Measurements from ENCODE around the gene POLR2E.

GRCh38 chr19:1086613-1087012 is 8.6 kb downstream of the POLR2E start:
- TF ChIP-seq PRDM15 (CRISPR knock-in tag; IDR thresholded peaks at IDR 0.05): no peak
- TF ChIP-seq GATAD1 (CRISPR knock-in tag; IDR thresholded peaks at IDR 0.05): no peak
- no peak for TF ChIP-seq ZBTB20 (CRISPR knock-in tag; IDR thresholded peaks at IDR 0.05; ENCODE audit: borderline replicate concordance, low read depth)
- no peak for TF ChIP-seq CTCF (CRISPR knock-in tag; IDR thresholded peaks at IDR 0.05)
- TF ChIP-seq FOXM1 (CRISPR knock-in tag; IDR thresholded peaks at IDR 0.05): no peak
- TF ChIP-seq ZNF639 (CRISPR knock-in tag; conservative IDR thresholded peaks at IDR 0.05): no peak
- TF ChIP-seq YY1 (IDR thresholded peaks at IDR 0.05; ENCODE audit: insufficient read depth, insufficient replicate concordance, low read depth, low read length): no peak
- no peak for TF ChIP-seq ZNF792 (CRISPR knock-in tag; IDR thresholded peaks at IDR 0.05)
- TF ChIP-seq ZNF484 (CRISPR knock-in tag; IDR thresholded peaks at IDR 0.05; ENCODE audit: borderline replicate concordance, low read depth): no peak
- TF ChIP-seq KDM5A (IDR thresholded peaks at IDR 0.05; ENCODE audit: borderline replicate concordance, low read length): no peak
